ENCODE measurements around the gene CDC14A.

CDC14A gene

DNA sequence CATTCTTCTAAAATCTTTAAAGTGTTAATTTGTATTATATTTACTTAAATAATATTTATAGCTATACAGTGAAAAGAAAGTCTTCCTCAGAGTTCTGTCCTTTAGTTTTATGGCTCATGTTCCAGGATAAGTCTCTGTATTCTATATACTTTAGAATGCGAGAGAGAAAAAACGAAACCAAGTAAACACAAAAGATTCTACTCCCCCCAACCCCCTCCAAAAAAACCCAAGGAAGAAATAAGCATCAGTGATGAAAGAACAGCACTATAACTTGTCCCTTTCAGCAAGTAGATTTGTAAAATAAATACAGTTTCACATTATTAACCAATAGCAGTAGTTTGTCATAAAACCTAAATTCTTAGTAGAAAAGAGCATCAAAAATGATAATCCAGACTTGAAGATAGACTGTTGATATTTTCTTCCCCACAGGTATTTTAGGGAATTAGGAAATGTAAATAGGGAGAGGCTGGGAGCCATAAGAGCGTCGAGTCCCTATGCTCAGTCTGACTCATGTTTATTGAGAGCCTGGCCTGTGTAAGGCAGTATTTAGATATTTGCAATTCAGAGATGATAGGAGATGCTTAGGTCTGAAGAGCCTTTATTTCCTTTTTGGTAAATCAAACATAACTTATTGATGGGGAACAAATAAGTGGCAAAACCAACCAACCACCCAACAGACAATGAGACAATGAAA, 35.5 kb downstream of the CDC14A start:
- TF ChIP-seq FOXP2 (optimal IDR thresholded peaks at IDR 0.05; ENCODE audit: borderline replicate concordance, extremely low read depth, extremely low read length, insufficient read depth) (no peak), POLR2AphosphoS5 (IDR thresholded peaks at IDR 0.05; ENCODE audit: low read depth, low read length) (no peak), TAF1 (IDR thresholded peaks at IDR 0.05; ENCODE audit: borderline replicate concordance, insufficient read depth, low read length) (no peak), SIN3A (IDR thresholded peaks at IDR 0.05; ENCODE audit: borderline replicate concordance, insufficient read depth, low read length) (no peak)
- TF ChIP-seq, protein P1, sequence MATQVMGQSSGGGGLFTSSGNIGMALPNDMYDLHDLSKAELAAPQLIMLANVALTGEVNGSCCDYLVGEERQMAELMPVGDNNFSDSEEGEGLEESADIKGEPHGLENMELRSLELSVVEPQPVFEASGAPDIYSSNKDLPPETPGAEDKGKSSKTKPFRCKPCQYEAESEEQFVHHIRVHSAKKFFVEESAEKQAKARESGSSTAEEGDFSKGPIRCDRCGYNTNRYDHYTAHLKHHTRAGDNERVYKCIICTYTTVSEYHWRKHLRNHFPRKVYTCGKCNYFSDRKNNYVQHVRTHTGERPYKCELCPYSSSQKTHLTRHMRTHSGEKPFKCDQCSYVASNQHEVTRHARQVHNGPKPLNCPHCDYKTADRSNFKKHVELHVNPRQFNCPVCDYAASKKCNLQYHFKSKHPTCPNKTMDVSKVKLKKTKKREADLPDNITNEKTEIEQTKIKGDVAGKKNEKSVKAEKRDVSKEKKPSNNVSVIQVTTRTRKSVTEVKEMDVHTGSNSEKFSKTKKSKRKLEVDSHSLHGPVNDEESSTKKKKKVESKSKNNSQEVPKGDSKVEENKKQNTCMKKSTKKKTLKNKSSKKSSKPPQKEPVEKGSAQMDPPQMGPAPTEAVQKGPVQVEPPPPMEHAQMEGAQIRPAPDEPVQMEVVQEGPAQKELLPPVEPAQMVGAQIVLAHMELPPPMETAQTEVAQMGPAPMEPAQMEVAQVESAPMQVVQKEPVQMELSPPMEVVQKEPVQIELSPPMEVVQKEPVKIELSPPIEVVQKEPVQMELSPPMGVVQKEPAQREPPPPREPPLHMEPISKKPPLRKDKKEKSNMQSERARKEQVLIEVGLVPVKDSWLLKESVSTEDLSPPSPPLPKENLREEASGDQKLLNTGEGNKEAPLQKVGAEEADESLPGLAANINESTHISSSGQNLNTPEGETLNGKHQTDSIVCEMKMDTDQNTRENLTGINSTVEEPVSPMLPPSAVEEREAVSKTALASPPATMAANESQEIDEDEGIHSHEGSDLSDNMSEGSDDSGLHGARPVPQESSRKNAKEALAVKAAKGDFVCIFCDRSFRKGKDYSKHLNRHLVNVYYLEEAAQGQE (IDR thresholded peaks at IDR 0.05; ENCODE audit: insufficient read depth in 1 of 2, low read depth in 2 of 2, low read length in 2 of 2), result no peak

DNA sequence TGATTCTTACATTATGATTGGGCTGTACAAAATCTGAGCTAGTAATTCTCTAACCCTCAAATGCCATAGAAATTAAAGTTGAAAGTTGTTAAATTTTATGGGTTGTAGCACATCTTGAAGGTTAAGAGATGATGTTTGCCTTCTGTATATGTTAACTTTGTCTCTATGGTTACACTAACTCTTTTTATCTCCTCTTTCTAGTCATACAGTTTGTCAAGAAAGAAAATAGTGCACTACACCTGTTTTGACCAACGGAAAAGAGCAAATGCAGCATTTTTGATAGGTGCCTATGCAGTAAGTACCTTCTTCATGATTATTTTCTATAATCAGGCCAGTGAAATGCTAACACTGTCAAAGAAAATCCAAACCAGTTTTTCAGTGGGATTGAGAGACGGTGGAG, 38.2 kb downstream of the CDC14A start:
- no peak for TF ChIP-seq TAF1 (IDR thresholded peaks at IDR 0.05; ENCODE audit: borderline replicate concordance, insufficient read depth, low read length)
- TF ChIP-seq POLR2AphosphoS5 (IDR thresholded peaks at IDR 0.05; ENCODE audit: low read depth, low read length), result no peak
- TF ChIP-seq, protein P1 (IDR thresholded peaks at IDR 0.05; ENCODE audit: insufficient read depth in 1 of 2, low read depth in 2 of 2, low read length in 2 of 2), result no peak
- TF ChIP-seq FOXP2 (optimal IDR thresholded peaks at IDR 0.05; ENCODE audit: borderline replicate concordance, extremely low read depth, extremely low read length, insufficient read depth), result no peak
- TF ChIP-seq SIN3A (IDR thresholded peaks at IDR 0.05; ENCODE audit: borderline replicate concordance, insufficient read depth, low read length), result no peak

DNA sequence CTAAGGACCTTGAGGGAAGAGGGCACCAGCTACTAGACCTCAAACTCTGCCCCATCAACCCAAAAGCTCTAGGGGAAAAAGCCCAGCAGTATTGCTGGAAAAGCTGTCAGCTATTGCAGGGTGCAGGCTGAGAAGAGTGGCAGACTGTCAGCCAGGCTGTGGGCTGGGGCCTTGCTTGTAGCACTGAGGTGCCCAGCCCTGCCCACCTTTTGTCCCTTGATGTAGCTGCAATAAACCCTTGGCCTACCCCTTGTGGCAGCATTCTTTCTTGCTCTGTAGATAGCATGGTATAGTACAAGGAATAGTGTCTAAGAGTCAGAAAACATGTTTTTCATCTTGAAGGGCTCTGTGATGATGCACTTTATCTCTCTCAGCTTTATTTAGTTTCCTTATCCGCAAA, 39.4 kb downstream of the CDC14A start:
- TF ChIP-seq TAF1 (IDR thresholded peaks at IDR 0.05; ENCODE audit: borderline replicate concordance, insufficient read depth, low read length), result no peak
- no peak for TF ChIP-seq FOXP2 (optimal IDR thresholded peaks at IDR 0.05; ENCODE audit: borderline replicate concordance, extremely low read depth, extremely low read length, insufficient read depth)
- TF ChIP-seq SIN3A (IDR thresholded peaks at IDR 0.05; ENCODE audit: borderline replicate concordance, insufficient read depth, low read length), result no peak
- TF ChIP-seq, protein P1 (IDR thresholded peaks at IDR 0.05; ENCODE audit: insufficient read depth in 1 of 2, low read depth in 2 of 2, low read length in 2 of 2), result no peak
- no peak for TF ChIP-seq POLR2AphosphoS5 (IDR thresholded peaks at IDR 0.05; ENCODE audit: low read depth, low read length)

DNA sequence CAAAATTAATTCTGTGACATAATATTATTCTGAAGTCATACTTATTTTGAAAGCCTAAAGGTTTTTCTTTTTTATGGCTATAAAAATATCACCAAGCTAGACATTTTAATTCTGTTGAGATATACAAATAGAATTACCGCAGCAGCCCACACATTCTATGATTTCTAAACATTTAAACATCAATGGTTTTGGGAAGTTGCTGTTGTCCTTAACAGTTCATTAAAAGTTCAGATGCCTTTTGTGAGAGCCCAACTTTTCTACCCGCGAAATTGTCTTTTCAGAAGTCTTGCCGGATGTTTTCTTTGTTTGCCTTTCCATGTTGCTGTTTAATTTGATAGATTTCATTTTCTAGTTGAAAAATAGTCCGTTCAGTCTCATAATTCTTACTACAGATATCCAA, 40.5 kb downstream of the CDC14A start:
- TF ChIP-seq FOXP2 (optimal IDR thresholded peaks at IDR 0.05; ENCODE audit: borderline replicate concordance, extremely low read depth, extremely low read length, insufficient read depth) (no peak), POLR2AphosphoS5 (IDR thresholded peaks at IDR 0.05; ENCODE audit: low read depth, low read length) (no peak), TAF1 (IDR thresholded peaks at IDR 0.05; ENCODE audit: borderline replicate concordance, insufficient read depth, low read length) (no peak), SIN3A (IDR thresholded peaks at IDR 0.05; ENCODE audit: borderline replicate concordance, insufficient read depth, low read length) (no peak)
- TF ChIP-seq, protein P1 (IDR thresholded peaks at IDR 0.05; ENCODE audit: insufficient read depth in 1 of 2, low read depth in 2 of 2, low read length in 2 of 2), result no peak

All from PFSK-1 (cell line).